Measurements from ENCODE around the gene CACNG3. TPM values are rescaled to one million over a fixed set of nuclear protein-coding genes. Genes with fewer than 3 reads are reported as not detected.

The CACNG3 gene
- total RNA-seq, 1 experiment from 2014 or later, result not detected

DNA sequence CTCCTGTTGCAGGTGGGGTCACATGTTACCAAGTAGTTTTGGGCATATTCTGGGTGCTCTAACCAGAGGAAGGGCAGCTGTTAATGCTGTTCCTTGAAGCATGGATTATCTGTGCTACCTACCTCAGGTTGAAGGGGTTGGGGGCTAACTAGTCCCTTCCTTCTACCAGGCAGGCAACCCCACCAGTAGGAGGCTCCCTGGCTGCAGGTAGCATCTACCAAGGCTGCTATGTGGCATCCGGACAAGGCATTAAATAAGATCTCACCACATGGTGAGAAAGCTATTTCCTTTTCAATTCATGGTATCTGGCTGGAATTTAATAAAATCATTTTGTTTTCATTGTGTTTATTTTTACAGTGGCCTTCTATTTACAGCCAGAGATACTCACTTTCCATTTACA, 62.5 kb downstream of the CACNG3 start:
- Histone ChIP-seq H3K9me3 (ENCODE audit: control insufficient read depth, low read depth, low read length) (no peaks in the 10 kb centered on the region), H3K27me3 (ENCODE audit: insufficient read depth, low read length) (no peaks in the 10 kb centered on the region), H4K91ac (ENCODE audit: insufficient read length, low read depth, low read length) (no peak overlapping the region), H4K8ac (replicated peaks; ENCODE audit: insufficient read length, low read depth, low read length) (no peak overlapping the region), H3K23ac (ENCODE audit: insufficient read length, low read depth, low read length) (no peak overlapping the region), H2BK5ac (ENCODE audit: insufficient read length, low read length) (no peak overlapping the region), H3K4me2 (ENCODE audit: insufficient read depth, insufficient read length, low read length) (no peak overlapping the region), H3K27ac (ENCODE audit: insufficient read length, low read depth, low read length) (no peak overlapping the region), H2BK20ac (ENCODE audit: low read depth, low read length, poor library complexity, severe bottlenecking) (no peak overlapping the region), H3K9ac (ENCODE audit: extremely low read depth, insufficient read length, low read length) (no peak overlapping the region), H3T11ph (ENCODE audit: low read length) (no peak overlapping the region), H3K4me1 (ENCODE audit: insufficient read depth, low read length) (peaks cover 6% of the 10 kb centered on the region; the same call in 1 of the 2 replicates), H4K20me1 (ENCODE audit: control insufficient read depth, insufficient read depth, insufficient read length) (no peaks in the 10 kb centered on the region), H2BK12ac (ENCODE audit: insufficient read length, low read depth, low read length) (no peak overlapping the region), H3K4ac (ENCODE audit: low read depth, low read length) (no peak overlapping the region), H4K5ac (ENCODE audit: insufficient read length, low read depth, low read length) (no peak overlapping the region), H2BK15ac (ENCODE audit: low read depth, low read length) (no peak overlapping the region), H3K56ac (ENCODE audit: insufficient read length, low read depth, low read length) (no peak overlapping the region), H3K79me2 (ENCODE audit: insufficient read depth, low read length) (no peaks in the 10 kb centered on the region), H2BK120ac (ENCODE audit: low read depth, low read length, poor library complexity, severe bottlenecking) (no peak overlapping the region), H3K14ac (ENCODE audit: insufficient read depth, low read length) (no peak overlapping the region), H3K18ac (ENCODE audit: insufficient read length, low read depth, low read length) (no peak overlapping the region), H3K79me1 (ENCODE audit: insufficient read depth, low read depth, low read length, poor library complexity, severe bottlenecking) (no peaks in the 10 kb centered on the region), H2AK5ac (ENCODE audit: insufficient read length, low read length) (no peak overlapping the region), H3K23me2 (ENCODE audit: insufficient read length, low read depth, low read length, poor library complexity, severe bottlenecking) (no peaks in the 10 kb centered on the region), H2AFZ (ENCODE audit: low read length) (no peak overlapping the region)
- H3K9me3 Mint-ChIP-seq, result no peaks in the 10 kb centered on the region
- H3K36me3 Mint-ChIP-seq (ENCODE audit: insufficient read depth in 1 of 3, low read depth in 3 of 3), result no peaks in the 10 kb centered on the region
- H3K27me3 Mint-ChIP-seq (ENCODE audit: low read depth), result peaks cover 5% of the 10 kb centered on the region
- WGBS (ENCODE audit: extremely low coverage, insufficient read length, low lambda C conversion rate), result no CpG with 5 or more reads among the region's 1 CpG
- no peak overlapping the region for H3K27ac Mint-ChIP-seq
- peaks cover 20 to 30% of the 10 kb centered on the region in 2 experiments for H3K4me1 Mint-ChIP-seq
- peak; percentile 68 for DNase-seq
- no peak overlapping the region for H3K4me3 Mint-ChIP-seq
- TF ChIP-seq, protein P1, sequence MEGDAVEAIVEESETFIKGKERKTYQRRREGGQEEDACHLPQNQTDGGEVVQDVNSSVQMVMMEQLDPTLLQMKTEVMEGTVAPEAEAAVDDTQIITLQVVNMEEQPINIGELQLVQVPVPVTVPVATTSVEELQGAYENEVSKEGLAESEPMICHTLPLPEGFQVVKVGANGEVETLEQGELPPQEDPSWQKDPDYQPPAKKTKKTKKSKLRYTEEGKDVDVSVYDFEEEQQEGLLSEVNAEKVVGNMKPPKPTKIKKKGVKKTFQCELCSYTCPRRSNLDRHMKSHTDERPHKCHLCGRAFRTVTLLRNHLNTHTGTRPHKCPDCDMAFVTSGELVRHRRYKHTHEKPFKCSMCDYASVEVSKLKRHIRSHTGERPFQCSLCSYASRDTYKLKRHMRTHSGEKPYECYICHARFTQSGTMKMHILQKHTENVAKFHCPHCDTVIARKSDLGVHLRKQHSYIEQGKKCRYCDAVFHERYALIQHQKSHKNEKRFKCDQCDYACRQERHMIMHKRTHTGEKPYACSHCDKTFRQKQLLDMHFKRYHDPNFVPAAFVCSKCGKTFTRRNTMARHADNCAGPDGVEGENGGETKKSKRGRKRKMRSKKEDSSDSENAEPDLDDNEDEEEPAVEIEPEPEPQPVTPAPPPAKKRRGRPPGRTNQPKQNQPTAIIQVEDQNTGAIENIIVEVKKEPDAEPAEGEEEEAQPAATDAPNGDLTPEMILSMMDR (conservative IDR thresholded peaks at IDR 0.05), result peak; percentile 70
